ENCODE data around the gene KRTAP5-2.

The KRTAP5-2 gene

DNA sequence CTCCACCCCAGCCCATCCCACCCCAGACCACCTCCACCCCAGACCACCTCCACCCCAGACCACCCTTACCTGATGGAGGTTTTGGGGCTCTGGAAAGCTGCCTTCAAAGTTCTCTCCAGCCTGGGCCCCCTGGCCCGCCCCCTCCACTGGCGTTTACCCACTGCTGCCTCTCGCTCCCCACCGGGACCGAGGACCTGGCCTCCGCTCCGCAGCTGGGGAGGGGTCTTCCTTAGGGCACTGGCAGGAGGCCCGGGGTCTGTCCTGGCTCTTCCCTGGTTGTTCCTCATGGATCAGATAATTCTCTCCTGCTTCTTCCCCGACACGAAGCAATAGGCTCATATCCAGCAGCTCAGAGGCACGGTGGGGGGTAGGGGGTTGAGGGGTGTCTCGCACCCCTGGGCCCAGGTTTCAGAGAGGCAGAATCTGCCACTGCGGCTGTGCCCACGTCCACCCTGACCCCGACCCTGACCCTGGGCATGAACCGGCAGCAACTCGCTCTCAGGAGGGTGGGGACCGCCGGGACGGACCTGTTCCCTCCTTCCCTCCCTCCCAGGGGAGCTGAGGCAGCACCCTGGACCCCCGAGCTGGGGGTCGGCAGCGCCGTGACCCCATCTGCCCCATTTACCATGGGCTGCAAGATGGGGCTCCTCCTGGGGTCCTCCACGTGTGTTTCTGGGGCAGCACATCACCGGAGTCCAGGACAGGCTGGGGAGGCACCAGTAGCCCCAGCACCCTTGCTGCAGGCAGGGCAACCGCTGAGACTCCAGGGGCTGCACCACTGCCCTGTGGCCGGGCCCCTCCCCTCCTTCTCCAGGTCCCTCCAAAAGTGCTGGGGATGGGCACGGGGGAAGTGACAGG is 44.4 kb upstream of the KRTAP5-2 start:
- Histone ChIP-seq H3K27me3 (peaks cover 45% of the 10 kb centered on the region), H3K9me3 (no peaks in the 10 kb centered on the region)

DNA sequence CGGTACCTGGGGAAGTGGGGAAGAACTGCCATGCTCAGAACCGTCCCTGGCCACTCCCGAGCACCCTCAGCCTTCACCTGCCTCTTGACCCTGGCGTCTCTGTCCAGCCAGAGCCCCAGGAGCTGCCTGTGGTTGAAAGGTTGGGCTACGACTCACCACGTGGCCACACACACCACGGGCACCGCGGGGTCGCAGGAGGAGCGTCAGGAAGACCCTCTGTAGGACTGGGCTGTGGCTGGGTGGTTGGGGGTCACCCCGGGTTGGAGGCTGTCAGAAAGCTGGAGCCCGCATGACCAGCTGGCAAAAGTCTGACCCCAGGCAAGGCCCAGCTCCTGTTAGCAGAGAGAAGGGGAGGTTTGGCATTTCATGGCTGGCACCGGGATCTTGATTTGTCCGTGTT is 43.0 kb upstream of the KRTAP5-2 start:
- no peaks in the 10 kb centered on the region for H3K9me3 ChIP-seq
- peaks cover 45% of the 10 kb centered on the region for H3K27me3 ChIP-seq
- TF ChIP-seq, protein P1, sequence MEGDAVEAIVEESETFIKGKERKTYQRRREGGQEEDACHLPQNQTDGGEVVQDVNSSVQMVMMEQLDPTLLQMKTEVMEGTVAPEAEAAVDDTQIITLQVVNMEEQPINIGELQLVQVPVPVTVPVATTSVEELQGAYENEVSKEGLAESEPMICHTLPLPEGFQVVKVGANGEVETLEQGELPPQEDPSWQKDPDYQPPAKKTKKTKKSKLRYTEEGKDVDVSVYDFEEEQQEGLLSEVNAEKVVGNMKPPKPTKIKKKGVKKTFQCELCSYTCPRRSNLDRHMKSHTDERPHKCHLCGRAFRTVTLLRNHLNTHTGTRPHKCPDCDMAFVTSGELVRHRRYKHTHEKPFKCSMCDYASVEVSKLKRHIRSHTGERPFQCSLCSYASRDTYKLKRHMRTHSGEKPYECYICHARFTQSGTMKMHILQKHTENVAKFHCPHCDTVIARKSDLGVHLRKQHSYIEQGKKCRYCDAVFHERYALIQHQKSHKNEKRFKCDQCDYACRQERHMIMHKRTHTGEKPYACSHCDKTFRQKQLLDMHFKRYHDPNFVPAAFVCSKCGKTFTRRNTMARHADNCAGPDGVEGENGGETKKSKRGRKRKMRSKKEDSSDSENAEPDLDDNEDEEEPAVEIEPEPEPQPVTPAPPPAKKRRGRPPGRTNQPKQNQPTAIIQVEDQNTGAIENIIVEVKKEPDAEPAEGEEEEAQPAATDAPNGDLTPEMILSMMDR (IDR thresholded peaks at IDR 0.05), result no peak
- H3K4me1 ChIP-seq (ENCODE audit: control insufficient read depth in 1 of 2, insufficient read depth in 1 of 2, low read depth in 1 of 2, low read length in 1 of 2), result no peaks in the 10 kb centered on the region
- no peak overlapping the region for H3K4me3 ChIP-seq (ENCODE audit: low read depth in 1 of 2, low read length in 1 of 2)
- no peaks in the 10 kb centered on the region for H3K36me3 ChIP-seq
- no peak overlapping the region for H3K27ac ChIP-seq

More for the DNA sequence above, 44.4 kb upstream of the KRTAP5-2 start:
- no peak overlapping the region for H3K27ac ChIP-seq
- H3K4me1 ChIP-seq (ENCODE audit: control insufficient read depth in 1 of 2, insufficient read depth in 1 of 2, low read depth in 1 of 2, low read length in 1 of 2), result no peaks in the 10 kb centered on the region
- no peak overlapping the region for H3K4me3 ChIP-seq (ENCODE audit: low read depth in 1 of 2, low read length in 1 of 2)
- no peaks in the 10 kb centered on the region for H3K36me3 ChIP-seq
- TF ChIP-seq, protein P1 (IDR thresholded peaks at IDR 0.05), result no peak

DNA sequence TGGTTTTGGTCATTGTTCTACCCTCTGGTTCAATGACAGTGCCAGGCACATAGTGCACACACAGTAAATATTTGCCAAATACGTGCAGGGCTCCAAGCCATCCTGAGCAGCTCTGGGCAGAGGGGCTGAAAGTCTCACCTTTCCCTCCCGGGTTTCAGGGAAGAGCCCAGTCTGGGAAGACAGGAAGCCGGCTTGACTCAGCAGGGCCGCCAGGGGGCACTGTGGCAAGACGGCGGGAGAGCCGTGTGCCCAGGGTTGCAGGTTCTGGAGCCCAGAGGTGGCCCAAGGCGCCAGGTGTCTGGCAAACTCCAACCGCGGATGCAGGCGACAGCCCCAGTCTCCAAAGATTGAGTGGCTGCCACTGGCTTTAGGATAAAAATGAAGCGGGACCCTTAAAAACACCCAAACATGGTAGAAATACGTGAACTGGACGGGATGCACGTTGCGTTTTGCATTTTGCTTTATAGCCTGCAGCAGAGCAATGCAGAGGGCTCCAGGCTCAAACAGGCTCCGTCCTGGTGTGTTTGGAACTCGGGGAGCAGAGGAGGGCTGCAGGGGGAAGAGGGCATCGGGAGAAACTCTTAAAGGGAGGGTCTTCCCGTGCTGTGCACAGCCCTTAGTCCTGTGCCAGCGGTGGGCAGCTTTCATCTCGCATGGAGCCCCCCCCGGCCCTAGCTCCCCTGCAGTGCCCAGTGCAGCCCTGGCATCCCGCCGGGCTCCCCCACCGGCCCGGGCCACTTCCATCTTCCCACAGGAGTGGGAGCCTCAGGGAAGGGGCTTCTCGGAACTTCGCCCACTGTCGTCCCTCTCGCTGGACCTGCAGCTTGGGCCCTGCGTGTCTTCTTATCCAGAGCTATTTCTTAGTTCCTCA is 42.2 kb upstream of the KRTAP5-2 start:
- Histone ChIP-seq H3K9me3 (no peaks in the 10 kb centered on the region), H3K27ac (no peak overlapping the region), H3K4me1 (ENCODE audit: control insufficient read depth in 1 of 2, insufficient read depth in 1 of 2, low read depth in 1 of 2, low read length in 1 of 2) (no peaks in the 10 kb centered on the region), H3K36me3 (no peaks in the 10 kb centered on the region), H3K27me3 (peaks cover 38% of the 10 kb centered on the region), H3K4me3 (ENCODE audit: low read depth in 1 of 2, low read length in 1 of 2) (no peak overlapping the region)
- TF ChIP-seq, protein P1 (IDR thresholded peaks at IDR 0.05), result peak; percentile 46

DNA sequence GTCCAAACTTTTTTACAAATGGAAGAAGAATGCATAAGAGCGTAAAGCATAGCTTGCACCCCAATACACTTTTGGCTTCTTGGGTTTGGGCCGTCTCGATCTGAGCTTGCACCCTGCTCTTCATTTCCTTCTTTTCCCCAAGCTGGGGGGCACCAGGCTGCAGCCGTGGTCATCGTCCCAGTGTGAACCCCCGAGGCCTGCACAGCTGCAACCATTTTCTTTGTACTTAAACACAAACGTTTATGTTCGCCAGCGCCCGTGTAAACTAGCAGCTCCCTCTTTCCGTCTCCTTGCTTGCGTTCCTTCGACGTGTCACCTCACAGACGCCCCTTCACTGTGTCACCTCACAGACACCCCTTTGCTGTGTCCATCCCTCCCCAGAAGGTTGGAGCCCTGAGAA is 41.6 kb upstream of the KRTAP5-2 start:
- Histone ChIP-seq H3K36me3 (no peaks in the 10 kb centered on the region), H3K4me1 (ENCODE audit: control insufficient read depth in 1 of 2, insufficient read depth in 1 of 2, low read depth in 1 of 2, low read length in 1 of 2) (no peaks in the 10 kb centered on the region), H3K9me3 (no peaks in the 10 kb centered on the region), H3K27ac (no peak overlapping the region), H3K27me3 (peaks cover 32% of the 10 kb centered on the region), H3K4me3 (ENCODE audit: low read depth in 1 of 2, low read length in 1 of 2) (no peak overlapping the region)
- TF ChIP-seq, protein P1 (IDR thresholded peaks at IDR 0.05), result no peak

DNA sequence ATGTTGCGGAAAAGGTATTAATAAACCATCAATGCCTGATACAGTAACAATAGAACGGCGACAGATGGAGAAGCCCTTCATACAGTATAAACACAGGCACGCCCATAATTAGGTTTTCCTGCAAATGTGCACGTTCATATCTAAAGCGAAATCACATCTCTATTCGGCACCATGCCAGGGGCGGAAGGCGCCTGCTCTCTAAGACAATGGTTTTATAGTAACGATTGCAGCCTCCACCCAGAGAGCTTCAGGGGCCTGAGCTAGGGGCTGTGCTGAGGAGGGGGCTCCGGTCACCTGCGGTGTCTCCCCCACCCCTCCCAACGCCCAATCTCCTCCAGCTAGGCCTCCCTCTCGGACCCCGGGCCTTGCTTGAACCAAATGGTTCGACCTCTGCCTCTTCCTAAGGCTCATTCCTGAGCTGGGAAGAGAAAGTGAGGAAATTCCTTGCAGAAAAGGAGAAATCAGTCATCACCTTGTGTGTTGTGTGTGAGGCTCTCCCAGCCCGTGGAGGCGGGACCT is 41.1 kb upstream of the KRTAP5-2 start:
- no peaks in the 10 kb centered on the region for H3K4me1 ChIP-seq (ENCODE audit: control insufficient read depth in 1 of 2, insufficient read depth in 1 of 2, low read depth in 1 of 2, low read length in 1 of 2)
- no peaks in the 10 kb centered on the region for H3K36me3 ChIP-seq
- H3K27ac ChIP-seq, result no peak overlapping the region
- TF ChIP-seq, protein P1 (IDR thresholded peaks at IDR 0.05), result no peak
- H3K9me3 ChIP-seq, result no peaks in the 10 kb centered on the region
- H3K4me3 ChIP-seq (ENCODE audit: low read depth in 1 of 2, low read length in 1 of 2), result no peak overlapping the region
- H3K27me3 ChIP-seq, result peaks cover 31% of the 10 kb centered on the region

Data from neutrophil (primary cell).